Measurements from ENCODE around the gene PLXNA3.
"Not testable (repeated sequence)": the region's sequence is repeated elsewhere in the genome, so short reads cannot be mapped to it uniquely, and the experiment has no call there.

PLXNA3 gene

GRCh38 chrX:154501423-154501822 lies 43.3 kb downstream of the PLXNA3 start:
- DNase-seq (ENCODE audit: low read depth in 2 of 2), result not testable (repeated sequence)

- no peak for DNase-seq (ENCODE audit: low read depth in 2 of 2)
Measured at GRCh38 chrX:154502098-154502497, 44.0 kb downstream of the PLXNA3 start.

GRCh38 chrX:154502989-154503388 lies 44.9 kb downstream of the PLXNA3 start:
- no peak for DNase-seq (ENCODE audit: low read depth in 2 of 2)

DNA sequence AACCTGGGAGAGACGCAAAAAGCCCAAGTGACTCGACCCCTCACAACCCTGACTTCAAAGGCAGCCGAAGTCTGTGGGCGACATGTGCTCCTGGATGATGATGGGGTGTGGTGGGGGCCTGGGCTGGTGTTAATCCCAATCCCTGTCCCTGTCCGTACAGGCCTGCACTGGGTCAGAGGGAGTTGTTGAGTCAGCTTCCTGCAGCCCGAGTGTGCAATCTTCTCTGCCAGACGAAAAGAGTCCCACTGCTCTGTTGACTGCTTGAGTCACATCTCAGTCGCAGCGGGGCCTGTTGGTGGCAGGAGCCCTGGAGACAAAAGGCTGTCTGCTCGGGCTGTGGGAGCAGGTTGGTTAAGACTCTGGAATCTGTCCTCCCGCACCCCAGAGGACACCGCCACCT lies 47.7 kb downstream of the PLXNA3 start:
- no peak for DNase-seq (ENCODE audit: low read depth in 2 of 2)

DNA sequence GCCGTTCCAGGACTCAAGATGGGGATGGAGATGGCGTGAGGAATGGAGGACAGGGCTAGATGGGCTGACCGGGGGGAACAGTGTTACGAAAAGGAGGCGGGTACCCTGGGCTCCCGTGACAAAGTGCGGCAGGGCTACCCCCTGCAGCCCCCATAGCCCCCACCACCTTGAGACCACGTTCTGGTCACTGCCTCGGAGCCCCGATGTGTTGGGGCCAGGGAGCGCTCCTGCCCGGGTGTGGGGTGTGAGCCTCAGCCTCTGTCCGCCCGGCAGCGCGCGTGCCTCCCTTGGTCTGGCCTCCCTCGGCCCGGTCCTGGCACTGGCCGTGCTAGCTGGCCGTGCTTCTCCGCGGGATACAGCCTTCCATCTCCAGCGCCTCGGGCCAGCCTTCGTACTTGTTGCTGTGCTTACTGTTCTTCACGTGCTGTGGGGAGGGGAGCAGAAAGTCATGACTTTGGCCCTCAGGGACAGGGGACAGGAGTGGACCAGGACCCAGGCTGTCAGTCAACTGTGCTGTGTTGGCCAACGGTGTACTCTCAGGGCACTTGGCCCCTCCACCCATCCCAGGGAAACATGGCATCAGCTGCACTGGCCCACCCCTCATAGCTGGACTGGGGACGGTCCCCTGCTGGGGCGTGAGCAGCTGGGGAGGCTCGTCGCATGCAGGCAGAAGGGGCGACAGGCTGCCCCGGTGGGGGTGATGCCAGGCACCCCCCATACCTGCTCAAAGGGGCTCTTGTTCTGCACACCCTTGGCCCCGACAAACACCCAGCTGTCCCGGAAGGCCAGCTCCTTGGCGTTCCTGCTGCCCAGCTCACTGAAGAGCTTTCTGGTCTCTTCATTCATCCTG lies 48.6 kb downstream of the PLXNA3 start:
- no peak for DNase-seq (ENCODE audit: low read depth in 2 of 2)

DNA sequence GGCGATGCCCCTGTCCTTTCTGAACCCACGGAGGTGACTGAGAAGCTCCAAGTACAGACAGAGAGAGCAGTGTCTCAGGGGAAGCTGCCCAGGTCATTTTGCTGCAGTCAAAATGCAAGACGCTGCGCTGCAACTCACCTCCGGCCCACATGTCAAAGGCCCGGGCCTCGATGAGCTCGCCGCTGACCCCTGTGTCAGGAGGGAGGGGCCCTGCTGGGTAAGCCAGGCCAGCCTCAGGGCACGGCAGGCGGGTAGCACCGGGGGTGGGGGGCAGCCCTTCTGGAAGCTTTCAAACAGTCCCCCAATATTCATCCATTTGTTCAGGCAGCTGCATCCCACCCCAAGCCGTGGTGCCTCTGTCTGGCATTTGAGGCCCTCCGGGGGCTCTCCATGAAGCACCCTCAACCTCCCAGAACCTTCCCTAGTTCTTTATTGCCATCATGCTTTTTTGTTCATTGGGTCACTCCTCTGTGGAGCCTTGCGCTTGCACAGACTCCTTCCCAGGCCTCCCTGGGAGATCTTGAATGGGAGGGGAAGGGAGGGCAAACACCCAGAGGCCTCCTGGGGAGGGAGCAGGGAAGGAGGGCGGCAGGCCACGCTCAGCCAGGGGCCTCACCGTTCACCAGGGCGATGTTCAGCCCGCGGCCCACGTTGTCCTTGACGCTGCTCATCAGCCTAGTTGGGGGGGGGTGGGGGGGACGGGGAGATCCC lies 49.7 kb downstream of the PLXNA3 start:
- no peak for DNase-seq (ENCODE audit: low read depth in 2 of 2)

DNA sequence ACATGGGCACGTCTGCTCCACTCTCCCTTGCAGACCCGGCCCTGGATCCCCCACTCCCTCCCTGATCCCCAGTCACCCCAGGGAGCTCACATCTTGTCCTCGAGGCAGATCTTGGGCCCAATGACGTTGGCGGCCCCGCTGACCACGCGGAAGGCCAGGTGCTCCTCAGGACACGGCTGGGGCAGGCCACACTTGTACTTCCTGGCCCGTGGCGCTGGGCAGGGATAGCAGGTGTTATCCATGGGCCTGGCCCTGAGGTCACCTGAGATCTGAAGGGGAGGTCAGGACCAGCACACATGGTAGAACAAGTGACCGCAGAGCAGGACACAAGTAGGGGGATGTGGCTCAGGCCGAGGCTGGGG lies 50.3 kb downstream of the PLXNA3 start:
- DNase-seq (ENCODE audit: low read depth in 2 of 2), result no peak

DNA sequence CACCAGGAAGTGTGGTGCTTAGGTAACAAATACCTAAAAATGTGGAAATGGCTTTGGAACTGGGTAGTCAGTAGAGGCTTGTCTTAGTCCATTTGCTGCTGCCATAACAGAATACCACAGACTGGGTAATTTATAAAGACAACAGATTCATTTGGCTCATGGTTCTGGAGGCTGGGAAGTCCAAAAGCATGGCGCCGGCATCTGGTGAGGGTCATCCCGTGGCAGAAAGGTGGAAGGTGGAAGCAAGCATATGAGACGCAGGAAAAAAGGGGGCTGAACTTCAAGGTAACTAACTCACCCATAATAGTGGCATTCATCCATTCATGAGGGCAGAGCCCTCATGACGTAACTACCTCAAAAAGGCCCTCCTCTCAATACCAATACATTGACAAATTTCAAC lies 51.4 kb downstream of the PLXNA3 start:
- no peak for DNase-seq (ENCODE audit: low read depth in 2 of 2)

DNA sequence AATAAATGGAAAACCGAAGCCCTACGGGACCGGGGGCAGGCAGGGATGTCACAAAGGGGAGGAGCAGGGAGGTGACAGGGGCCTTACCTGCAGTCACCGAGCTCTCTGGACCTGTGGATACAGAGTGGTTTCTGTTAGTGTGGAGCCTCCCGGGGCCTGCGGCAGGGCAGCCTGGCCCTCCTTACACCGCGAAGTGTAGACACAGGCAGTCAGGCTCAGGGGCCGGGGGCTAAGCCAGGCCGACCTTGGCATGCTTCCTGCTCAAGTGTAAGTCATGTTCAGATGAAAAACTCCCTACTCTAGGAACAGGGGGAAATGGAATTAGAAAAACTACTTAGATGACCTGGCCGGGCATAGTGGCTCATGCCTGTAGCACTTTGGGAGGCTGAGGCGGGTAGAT lies 53.7 kb downstream of the PLXNA3 start:
- DNase-seq (ENCODE audit: low read depth in 2 of 2), result no peak

GRCh38 chrX:154512879-154513553 lies 54.9 kb downstream of the PLXNA3 start:
- DNase-seq (ENCODE audit: low read depth in 2 of 2), result no peak

- no peak for DNase-seq (ENCODE audit: low read depth in 2 of 2)
Measured at GRCh38 chrX:154513716-154514115, 55.6 kb downstream of the PLXNA3 start.

GRCh38 chrX:154515090-154515965 lies 57.2 kb downstream of the PLXNA3 start:
- DNase-seq (ENCODE audit: low read depth in 2 of 2), result no peak

GRCh38 chrX:154515966-154516655 lies 58.0 kb downstream of the PLXNA3 start, which contains the start of gene FAM3A:
Gene FAM3A, minus strand, starts transcription at chrX:154516232. Its CDS starts 460 bp downstream, at chrX:154515772.
- DNase-seq (ENCODE audit: low read depth in 2 of 2), result peak; percentile 65 to 71

- peak; percentile 21 to 23 for DNase-seq (ENCODE audit: low read depth in 2 of 2)
Measured at GRCh38 chrX:154516656-154517100, 58.6 kb downstream of the PLXNA3 start.

DNA sequence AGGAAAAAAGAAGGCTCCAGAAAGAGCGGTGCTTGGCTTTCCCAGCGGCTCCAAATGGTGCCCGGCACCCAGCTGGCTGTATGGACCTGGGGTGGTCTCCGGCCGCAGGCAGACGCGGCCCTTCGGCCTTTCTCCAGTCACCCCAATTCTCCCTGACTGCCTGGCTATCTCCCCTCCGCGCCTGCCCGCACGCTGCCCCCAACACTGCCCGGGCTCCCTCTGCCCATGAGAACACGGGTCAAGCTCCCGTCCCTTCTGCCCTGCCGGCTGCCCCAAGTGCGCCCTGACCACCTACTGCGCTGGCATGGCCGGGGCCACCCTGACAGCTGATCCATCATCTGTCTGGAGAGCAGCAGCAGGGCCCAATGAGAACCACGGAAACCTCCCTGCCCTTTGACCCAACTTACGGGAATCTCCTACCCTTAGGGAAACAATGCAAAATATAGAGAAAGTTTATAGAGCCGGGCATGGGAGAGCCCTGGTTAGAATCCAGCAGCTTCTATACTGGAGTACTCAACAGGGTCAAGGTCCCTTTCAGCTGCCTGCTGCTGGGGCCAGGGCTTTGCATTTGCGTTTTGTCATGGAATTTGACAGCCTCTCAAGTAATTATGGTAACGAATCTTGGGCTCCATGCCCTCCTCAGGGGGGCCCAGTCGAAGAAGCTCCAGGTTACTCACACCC lies 59.2 kb downstream of the PLXNA3 start:
- DNase-seq (ENCODE audit: low read depth in 2 of 2), result no peak

DNA sequence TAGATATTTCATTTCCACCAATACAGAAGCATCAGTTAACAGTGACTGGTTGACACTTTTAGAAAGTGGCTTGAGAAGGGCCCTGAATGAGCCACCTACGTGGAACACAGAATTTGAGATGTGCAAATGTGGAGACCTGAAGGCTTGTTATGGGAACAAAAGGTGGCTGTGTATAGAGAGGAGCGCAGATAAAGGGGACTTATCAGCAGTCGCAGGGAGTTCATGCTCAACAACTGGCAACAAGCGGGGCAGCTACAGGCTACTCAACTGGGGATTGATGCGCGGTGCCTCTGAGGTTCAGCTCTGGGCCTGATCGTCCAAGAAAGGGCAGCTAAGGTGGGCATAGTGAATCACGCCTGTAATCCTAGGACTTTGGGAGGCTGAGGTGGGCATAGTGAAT lies 61.3 kb downstream of the PLXNA3 start:
- DNase-seq (ENCODE audit: low read depth in 2 of 2), result no peak

GRCh38 chrX:154525606-154526490 lies 67.8 kb downstream of the PLXNA3 start:
- DNase-seq (ENCODE audit: low read depth in 2 of 2), result no peak

DNA sequence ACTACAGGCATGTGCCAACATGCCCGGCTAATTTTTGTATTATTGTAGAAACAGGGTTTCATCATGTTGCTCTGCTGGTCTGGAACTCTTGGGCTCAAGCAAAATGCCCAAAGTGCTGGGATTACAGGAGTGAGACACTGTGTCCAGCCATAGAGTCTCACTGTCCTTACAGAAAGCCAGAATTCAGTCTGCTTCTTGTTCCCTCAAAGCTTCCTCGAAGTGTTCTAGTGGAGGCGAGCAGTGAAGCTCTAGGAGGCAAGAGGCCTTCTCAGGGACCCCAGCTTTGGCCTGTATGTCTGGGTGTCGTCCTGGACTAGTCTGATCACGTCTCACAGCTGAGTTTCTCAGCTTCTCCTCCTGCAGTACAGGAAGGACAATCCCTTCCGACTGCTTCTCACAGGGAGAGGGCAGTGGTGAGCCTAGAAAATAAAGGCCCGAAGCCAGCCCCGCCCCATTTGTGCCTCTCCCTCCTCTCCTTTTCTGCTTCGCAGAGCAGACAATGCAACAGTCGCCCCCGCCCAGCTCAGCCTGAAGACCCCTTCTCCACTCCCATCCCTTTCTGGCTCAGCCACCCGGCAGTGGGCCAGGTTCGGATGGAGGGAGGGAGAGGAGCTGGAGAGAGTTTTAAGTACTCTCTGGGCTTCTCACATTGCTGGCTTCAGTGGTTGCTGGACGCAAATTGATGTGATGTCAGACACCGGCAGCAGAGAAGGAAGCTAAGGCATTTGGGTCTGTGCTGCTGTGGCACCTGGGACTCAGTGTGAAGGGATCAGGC lies 69.0 kb downstream of the PLXNA3 start:
- peak; percentile 45 to 47 for DNase-seq (ENCODE audit: low read depth in 2 of 2)
